ENCODE measurements around the gene STX16.

The STX16 gene

GRCh38 chr20:58621906-58622548, 29.1 kb upstream of the STX16 start:
- in situ Hi-C loops (cut with HindIII; ENCODE audit: low pct_unique_long_range_greater_than_20kb, low sequenced_read_pairs): no loop called here
- no peak for DNase-seq (ENCODE audit: low read depth in 1 of 2, low spot score in 1 of 2)
- no peak for TF ChIP-seq JUND (IDR thresholded peaks at IDR 0.05; ENCODE audit: low read depth)

- TF ChIP-seq JUND (IDR thresholded peaks at IDR 0.05; ENCODE audit: low read depth): no peak
- no peak for DNase-seq (ENCODE audit: low read depth in 1 of 2, low spot score in 1 of 2)
- in situ Hi-C loops (cut with HindIII; ENCODE audit: low pct_unique_long_range_greater_than_20kb, low sequenced_read_pairs): no loop called here
Observed at GRCh38 chr20:58622671-58623578, 28.2 kb upstream of the STX16 start.

DNA sequence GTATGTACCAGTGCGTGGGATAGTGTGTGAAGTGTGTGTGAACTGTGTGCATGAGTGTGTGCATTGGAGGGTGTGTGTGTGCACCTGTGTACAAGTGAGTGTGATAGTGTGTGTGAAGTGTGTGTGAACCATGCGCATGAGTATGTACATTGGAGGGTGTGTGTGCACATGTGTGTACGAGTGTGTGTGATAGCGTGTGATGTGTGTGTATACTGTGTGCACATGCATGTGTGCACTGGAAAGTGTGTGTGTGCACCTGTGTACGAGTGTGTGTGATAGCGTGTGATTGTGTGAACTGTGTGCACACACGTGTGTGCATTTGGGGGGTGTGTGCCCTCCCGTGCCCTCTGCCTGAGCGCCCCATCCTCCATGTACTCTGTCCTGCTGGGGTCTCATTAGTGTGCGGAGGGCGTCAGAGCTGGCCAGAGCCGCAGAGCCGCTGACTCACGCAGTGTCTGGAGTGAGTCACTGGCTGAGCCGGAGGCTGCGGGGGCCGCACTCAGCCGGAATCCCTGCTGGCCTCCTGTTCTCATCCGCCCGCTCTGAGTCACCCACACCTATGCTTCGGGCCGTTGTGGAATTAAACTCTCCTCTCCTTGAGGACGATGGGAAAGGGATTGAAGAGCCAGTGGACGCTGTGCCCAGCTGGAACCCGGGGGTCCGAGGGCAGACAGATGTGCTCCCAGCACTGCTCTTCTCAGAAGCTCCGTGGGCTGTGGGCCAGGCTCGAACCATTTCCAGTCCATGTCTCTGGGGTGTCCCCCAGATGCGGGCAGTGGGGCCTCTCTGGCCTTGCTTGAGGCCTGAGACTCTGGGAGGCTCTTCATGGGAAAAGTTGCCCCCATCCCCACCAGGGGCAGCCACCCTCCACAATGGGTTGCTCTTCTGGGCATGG, 27.3 kb upstream of the STX16 start:
- in situ Hi-C loops (cut with HindIII; ENCODE audit: low pct_unique_long_range_greater_than_20kb, low sequenced_read_pairs): no loop called here
- no peak for DNase-seq (ENCODE audit: low read depth in 1 of 2, low spot score in 1 of 2)
- no peak for TF ChIP-seq JUND (IDR thresholded peaks at IDR 0.05; ENCODE audit: low read depth)

- TF ChIP-seq JUND (IDR thresholded peaks at IDR 0.05; ENCODE audit: low read depth): no peak
- DNase-seq (ENCODE audit: low read depth in 1 of 2, low spot score in 1 of 2): no peak
- in situ Hi-C loops (cut with HindIII; ENCODE audit: low pct_unique_long_range_greater_than_20kb, low sequenced_read_pairs): no loop called here
Observed at GRCh38 chr20:58624687-58625086, 26.4 kb upstream of the STX16 start.

GRCh38 chr20:58625585-58625984, 25.5 kb upstream of the STX16 start:
- in situ Hi-C loops (cut with HindIII; ENCODE audit: low pct_unique_long_range_greater_than_20kb, low sequenced_read_pairs): no loop called here
- no peak for TF ChIP-seq JUND (IDR thresholded peaks at IDR 0.05; ENCODE audit: low read depth)
- no peak for DNase-seq (ENCODE audit: low read depth in 1 of 2, low spot score in 1 of 2)

DNA sequence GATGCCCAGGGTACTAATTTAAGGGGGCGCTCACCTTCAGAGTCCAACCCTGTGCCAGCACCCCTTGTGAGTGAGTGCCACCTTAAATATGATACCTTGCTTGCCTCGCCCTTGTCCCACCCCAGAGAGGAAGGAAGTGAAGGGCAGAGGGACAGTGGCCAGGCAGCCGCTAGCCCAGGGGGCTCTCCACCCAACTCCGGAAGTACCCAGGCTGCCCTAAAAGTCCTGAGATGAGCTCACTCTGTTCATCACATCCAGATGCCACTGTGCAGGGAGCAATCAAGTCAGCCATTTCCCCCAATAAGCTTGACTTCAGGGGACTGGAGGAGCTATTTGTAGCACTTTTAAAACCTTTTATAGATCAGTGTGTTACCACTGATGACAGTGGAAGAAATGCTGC, 25.0 kb upstream of the STX16 start:
- in situ Hi-C loops (cut with HindIII; ENCODE audit: low pct_unique_long_range_greater_than_20kb, low sequenced_read_pairs): no loop called here
- TF ChIP-seq JUND (IDR thresholded peaks at IDR 0.05; ENCODE audit: low read depth): no peak
- no peak for DNase-seq (ENCODE audit: low read depth in 1 of 2, low spot score in 1 of 2)

DNA sequence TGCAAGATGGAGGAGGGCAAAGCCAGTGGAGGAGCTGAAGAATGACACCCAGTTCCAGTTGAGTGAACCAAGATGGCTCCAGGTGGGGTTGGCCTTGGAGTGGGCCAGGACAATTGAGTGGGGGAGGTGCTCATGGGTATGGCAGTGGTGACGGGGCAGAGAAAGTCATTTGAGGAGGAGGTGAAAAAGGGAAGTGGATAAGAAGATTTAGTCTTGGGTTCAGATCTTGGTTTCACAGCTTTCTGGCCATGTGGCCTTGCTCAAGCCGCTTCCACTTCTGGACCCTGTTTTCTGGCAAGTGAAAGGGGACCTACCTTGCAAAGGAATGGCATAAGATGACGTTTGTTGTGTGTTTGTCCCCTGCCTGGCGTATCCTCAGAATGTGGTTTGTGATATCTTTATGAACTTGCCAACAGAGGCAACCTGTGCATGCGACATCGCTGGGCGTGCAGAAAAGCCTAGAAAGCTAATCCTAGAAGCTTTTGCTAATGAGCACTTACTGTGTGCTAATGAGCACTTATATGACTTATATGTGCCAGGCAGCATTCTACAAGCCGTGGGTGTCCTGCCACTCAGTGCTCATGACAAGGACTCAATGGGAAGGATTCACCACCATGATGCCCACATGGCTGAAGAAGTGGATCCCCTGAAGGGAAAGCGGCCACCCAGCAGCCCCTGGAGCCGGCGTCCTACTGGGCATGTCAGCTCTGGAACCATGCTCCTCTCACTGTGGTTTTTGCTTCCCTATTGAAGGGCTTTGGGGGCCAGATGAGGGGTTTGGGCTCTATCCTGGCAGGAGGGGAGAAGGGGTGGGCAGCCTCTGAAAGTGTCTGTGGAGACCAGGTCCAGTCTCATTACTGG, 23.6 kb upstream of the STX16 start:
- DNase-seq (ENCODE audit: low read depth in 1 of 2, low spot score in 1 of 2): no peak
- in situ Hi-C loops (cut with HindIII; ENCODE audit: low pct_unique_long_range_greater_than_20kb, low sequenced_read_pairs): no loop called here
- no peak for TF ChIP-seq JUND (IDR thresholded peaks at IDR 0.05; ENCODE audit: low read depth)

DNA sequence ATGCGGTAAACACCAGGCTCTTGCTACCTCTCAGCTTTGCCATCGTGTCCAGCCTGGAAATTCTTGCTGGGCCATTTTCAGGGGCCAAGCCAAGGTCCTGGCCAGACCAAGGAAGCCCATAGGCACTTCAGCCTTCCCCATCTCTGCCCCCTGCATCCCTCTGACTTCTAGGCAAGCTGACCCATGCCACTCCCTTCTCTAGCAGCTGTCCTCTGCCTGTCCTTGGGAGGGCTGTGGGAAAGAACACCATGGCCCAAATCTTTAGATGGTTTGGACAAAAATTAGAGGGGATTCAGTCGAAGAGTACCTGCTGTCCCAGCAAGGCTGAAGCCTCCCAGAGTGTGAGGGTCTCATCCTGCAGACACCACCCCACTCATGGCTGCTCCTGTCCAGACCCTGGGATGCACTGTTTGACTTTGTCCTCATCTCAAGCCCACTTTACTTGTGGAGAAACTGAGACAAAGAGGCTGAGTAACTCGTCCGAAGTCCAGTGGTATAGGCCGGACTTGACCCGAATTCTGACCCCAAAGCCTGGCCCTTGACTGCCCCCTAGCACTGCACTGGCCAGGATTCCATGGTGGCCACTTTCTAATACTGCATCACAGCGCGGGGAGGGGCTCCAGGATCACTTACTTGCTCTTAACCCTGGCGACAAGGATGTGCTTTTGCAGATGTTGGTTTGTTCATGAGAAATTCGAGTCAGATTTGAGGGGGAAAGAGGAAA, 22.4 kb upstream of the STX16 start:
- TF ChIP-seq JUND (IDR thresholded peaks at IDR 0.05; ENCODE audit: low read depth): no peak
- in situ Hi-C loops (cut with HindIII; ENCODE audit: low pct_unique_long_range_greater_than_20kb, low sequenced_read_pairs): no loop called here
- no peak for DNase-seq (ENCODE audit: low read depth in 1 of 2, low spot score in 1 of 2)

DNA sequence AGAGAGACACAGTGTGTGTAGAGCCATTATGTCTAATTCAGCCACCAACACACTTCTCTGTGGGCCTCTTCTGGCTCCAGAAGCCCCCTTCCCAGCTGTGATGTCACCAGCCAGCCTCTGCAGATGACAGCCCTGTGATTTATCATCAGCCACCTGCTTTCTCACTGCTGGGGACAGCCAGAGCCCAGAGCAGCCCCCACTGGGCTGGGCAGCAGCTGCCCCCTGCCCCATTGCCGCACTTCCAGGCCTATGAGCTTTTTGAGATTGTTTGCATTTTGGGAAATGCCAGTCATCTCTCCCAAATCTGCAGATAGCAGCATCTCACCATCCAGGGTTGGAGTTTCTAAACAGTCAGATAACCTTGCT, 21.9 kb upstream of the STX16 start:
- in situ Hi-C loops (cut with HindIII; ENCODE audit: low pct_unique_long_range_greater_than_20kb, low sequenced_read_pairs): no loop called here

GRCh38 chr20:58630063-58630462, 21.0 kb upstream of the STX16 start:
- no peak for TF ChIP-seq JUND (IDR thresholded peaks at IDR 0.05; ENCODE audit: low read depth)
- in situ Hi-C loops (cut with HindIII; ENCODE audit: low pct_unique_long_range_greater_than_20kb, low sequenced_read_pairs): no loop called here
- no peak for DNase-seq (ENCODE audit: low read depth in 1 of 2, low spot score in 1 of 2)

More for the DNA sequence above, 21.9 kb upstream of the STX16 start:
- DNase-seq (ENCODE audit: low read depth in 1 of 2, low spot score in 1 of 2): no peak
- TF ChIP-seq JUND (IDR thresholded peaks at IDR 0.05; ENCODE audit: low read depth): no peak
